Activated naive CD4-positive, alpha-beta T cell treated with anti-CD3 and anti-CD28 coated beads, Interleukin-2, amount 50 U/mL, for 24 hours (primary cell): Measurements from ENCODE around the gene ISLR.

Source experiments
- H3K27ac Mint-ChIP-seq: one replicate; pipeline ENCODE4 v1.8.0; 2021; ENCODE audit warnings: mild to moderate bottlenecking, mixed read lengths
- H3K27me3 Mint-ChIP-seq: one replicate; pipeline ENCODE4 v1.8.0; 2021; ENCODE audit warnings: mixed read lengths
- H3K36me3 Mint-ChIP-seq: one replicate; pipeline ENCODE4 v1.8.0; 2021; ENCODE audit warnings: mixed read lengths
- H3K4me1 Mint-ChIP-seq: one replicate; pipeline ENCODE4 v1.8.0; 2021; ENCODE audit warnings: mixed read lengths
- H3K4me3 Mint-ChIP-seq: one replicate; pipeline ENCODE4 v1.8.0; 2021; ENCODE audit warnings: mild to moderate bottlenecking, mixed read lengths
- H3K9me3 Mint-ChIP-seq: one replicate; pipeline ENCODE4 v1.8.0; 2021; ENCODE audit warnings: mixed read lengths

The ISLR gene

DNA sequence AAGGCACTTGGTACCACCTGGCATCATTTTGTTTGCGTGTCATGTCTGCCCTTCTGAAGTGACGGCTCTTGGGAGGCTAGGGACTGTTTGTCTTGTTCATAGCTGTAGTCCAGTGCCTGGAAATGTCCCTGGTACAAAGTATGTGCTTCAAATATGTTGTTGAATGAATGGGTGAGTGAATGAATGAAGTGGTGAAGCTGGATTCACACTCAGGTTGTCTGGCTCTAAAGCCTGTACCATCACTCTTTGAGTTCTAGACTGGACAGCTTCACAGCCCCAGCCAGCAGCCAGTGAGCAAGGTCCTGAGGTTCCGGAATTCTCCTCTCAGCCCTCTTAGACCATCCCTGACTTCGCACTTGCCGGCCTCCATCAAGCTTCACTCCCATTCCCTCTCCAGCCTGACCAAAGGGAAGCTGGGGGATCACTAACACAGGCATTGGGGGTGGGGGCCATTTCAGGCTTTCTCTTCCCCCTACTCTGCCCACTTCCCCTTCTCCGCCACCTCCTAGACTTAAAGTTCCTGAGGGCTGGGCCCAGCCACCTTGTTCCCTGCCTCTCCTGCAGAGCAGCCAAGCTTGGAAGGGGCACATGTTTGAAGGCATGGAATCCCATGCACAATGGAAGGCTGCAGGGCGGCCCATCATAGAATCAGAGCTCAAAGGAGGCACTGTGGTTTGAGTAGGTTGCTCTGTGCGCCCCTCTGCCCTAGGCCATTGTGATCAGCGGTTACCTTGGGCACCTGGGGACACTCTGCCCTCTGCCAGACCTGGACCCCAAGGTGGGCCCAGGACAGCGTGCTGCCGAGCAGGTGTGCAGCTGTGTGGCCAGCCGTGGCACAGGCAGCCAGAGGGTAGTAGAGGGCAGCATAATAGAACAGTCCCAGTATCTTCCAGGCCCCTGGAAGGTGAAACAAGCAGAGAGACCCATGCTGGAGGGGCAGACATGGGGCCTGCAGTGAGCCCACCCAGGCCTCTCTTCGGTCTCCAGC, 21.4 kb downstream of the ISLR start:
- no peak overlapping the region for H3K27ac Mint-ChIP-seq
- H3K27me3 Mint-ChIP-seq: no peaks in the 10 kb centered on the region
- H3K4me1 Mint-ChIP-seq: no peaks in the 10 kb centered on the region
- no peaks in the 10 kb centered on the region for H3K9me3 Mint-ChIP-seq
- H3K4me3 Mint-ChIP-seq: no peak overlapping the region
- no peaks in the 10 kb centered on the region for H3K36me3 Mint-ChIP-seq

- Mint-ChIP-seq H3K27me3 (no peaks in the 10 kb centered on the region), H3K4me1 (no peaks in the 10 kb centered on the region)
Observed at GRCh38 chr15:74196175-74196574, 22.7 kb downstream of the ISLR start.

DNA sequence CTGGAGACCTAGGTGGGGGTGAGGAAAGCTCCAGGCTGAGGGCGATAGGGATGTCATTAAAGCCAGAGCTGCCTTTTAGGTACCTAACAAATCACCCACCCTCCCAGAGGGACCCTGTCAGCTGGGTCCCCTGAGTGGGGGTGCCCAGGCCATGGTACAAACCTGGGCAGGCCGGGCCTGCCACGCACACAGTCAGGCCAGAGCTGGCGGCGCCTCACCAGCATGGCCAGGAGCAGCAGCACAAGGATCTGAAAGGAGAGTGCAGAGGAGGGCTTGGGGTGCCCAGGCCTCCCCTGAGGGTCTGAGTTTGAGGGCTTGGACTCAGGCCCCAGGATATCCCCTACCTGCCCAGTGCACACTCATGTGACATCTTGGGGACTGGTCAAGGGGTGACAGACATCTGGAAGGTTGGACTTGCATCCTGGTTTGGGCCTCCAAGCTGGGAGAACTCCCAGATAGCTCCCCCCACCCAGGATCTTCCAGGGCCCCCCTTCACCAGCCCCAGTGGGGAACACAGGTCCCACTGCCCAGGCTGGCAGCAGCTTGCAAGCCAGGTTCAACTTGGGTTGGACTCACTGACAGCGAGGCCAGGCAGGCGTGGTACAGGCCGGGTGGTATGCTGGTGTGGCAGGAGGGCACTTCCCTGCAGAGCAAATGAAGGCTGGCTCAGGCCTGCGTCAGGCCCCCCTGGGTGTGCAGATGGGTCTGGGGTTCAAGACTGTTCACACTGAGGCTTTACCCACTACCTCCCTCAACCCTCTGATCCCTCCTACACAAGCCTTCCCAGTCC, 23.9 kb downstream of the ISLR start:
- no peaks in the 10 kb centered on the region for H3K9me3 Mint-ChIP-seq
- H3K27me3 Mint-ChIP-seq: peaks cover 3% of the 10 kb centered on the region
- H3K4me1 Mint-ChIP-seq: no peaks in the 10 kb centered on the region
- no peak overlapping the region for H3K27ac Mint-ChIP-seq
- H3K4me3 Mint-ChIP-seq: no peak overlapping the region
- no peaks in the 10 kb centered on the region for H3K36me3 Mint-ChIP-seq

More at GRCh38 chr15:74196175-74196574, 22.7 kb downstream of the ISLR start:
- Mint-ChIP-seq H3K9me3 (no peaks in the 10 kb centered on the region), H3K4me3 (no peak overlapping the region), H3K27ac (no peak overlapping the region), H3K36me3 (no peaks in the 10 kb centered on the region)

DNA sequence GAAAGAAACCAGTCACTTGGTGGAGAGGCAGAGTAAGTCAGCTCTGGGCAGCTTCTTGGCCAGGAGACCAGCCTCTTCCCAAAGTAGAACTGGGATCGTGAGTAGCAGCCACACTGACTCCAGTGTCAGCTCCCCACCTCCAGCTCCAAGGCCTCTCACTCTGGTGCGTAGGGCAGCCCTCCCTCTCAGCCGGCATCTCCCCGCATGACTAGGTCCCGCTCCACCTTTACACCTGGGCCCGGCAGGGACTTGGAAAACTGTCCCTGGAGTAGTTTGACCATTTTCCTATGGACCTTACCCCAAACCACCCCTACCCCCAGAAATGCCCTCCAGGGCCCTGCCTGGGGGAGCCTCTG, 25.8 kb downstream of the ISLR start:
- Mint-ChIP-seq H3K9me3 (no peaks in the 10 kb centered on the region), H3K27me3 (peaks cover 3% of the 10 kb centered on the region), H3K4me3 (no peak overlapping the region), H3K27ac (no peak overlapping the region), H3K4me1 (no peaks in the 10 kb centered on the region), H3K36me3 (no peaks in the 10 kb centered on the region)

- H3K4me3 Mint-ChIP-seq: no peak overlapping the region
- no peaks in the 10 kb centered on the region for H3K9me3 Mint-ChIP-seq
- H3K27me3 Mint-ChIP-seq: peaks cover 3% of the 10 kb centered on the region
- no peaks in the 10 kb centered on the region for H3K4me1 Mint-ChIP-seq
- no peak overlapping the region for H3K27ac Mint-ChIP-seq
- no peaks in the 10 kb centered on the region for H3K36me3 Mint-ChIP-seq
Observed at GRCh38 chr15:74200412-74200815, 26.9 kb downstream of the ISLR start.

DNA sequence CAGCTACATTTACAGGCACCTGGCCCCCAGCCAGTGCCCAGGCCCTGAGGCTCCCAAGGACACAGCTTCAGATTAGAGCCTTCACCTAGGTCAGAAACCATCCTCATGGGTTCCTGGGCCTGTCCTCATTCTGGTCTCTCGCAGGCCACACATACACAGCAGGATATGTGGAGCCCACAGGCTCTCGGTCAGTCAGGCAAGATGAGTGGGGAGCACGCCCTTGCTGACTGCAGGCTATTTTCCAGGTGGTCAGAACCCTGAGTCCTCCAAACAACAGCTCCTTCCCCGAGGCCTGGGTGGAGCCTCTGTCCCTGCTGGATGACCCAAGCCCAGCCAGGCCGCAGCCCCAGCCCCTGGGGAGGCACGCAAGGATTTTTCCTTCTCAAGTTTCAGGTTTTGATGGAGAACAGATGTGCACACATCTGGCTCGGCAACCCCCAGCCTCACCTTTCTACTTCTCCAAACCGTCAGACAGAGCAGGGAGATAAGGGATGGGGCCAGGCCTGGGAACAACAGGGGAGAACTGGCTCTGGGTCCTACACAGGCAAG, 27.4 kb downstream of the ISLR start:
- H3K4me3 Mint-ChIP-seq: no peak overlapping the region
- H3K27ac Mint-ChIP-seq: no peak overlapping the region
- H3K9me3 Mint-ChIP-seq: no peaks in the 10 kb centered on the region
- H3K36me3 Mint-ChIP-seq: no peaks in the 10 kb centered on the region
- H3K4me1 Mint-ChIP-seq: no peaks in the 10 kb centered on the region
- peaks cover 3% of the 10 kb centered on the region for H3K27me3 Mint-ChIP-seq

DNA sequence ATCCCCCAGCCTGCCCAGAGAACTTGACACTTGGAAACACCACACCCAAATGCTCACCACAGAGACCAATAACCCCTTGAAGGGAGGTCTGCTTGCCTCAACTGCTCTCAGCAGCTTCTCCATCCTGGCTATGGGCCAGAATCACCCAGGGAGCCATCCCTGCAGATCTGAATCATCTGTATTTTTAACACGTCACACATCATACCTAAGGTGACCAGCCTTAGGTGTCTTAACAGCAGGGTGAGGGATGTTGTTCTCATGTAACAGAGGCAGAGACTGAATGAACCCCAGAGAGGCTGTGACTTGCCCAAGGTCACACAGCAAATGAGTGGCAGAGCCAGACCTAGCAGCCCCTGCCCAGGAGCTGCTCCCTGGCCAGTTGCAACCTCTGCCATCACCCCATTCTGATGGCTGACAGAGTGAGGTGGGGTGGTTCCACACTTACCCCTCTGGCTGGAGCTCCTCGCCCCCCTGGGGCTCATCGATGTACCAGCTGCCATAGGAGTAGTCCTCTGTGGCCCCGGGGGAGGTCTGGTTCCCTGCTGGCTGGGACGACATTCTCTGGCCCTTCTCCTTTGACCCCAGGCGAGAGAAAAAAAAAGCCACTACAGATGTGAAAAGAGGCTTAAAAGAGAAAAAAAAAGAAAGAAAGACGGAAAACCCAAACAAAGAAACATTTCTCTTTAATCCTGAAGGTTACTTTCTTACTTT, 28.4 kb downstream of the ISLR start:
- peak overlapping the region; percentile 55 for H3K27ac Mint-ChIP-seq
- H3K27me3 Mint-ChIP-seq: peaks cover 3% of the 10 kb centered on the region
- H3K4me1 Mint-ChIP-seq: no peaks in the 10 kb centered on the region
- H3K4me3 Mint-ChIP-seq: no peak overlapping the region
- no peaks in the 10 kb centered on the region for H3K9me3 Mint-ChIP-seq
- no peaks in the 10 kb centered on the region for H3K36me3 Mint-ChIP-seq

- Mint-ChIP-seq H3K4me3 (no peak within 1 kb of the TSS), H3K4me1 (no peaks in the 10 kb centered on the region), H3K36me3 (no peaks in the 10 kb centered on the region), H3K27me3 (peaks cover 3% of the 10 kb centered on the region), H3K27ac (peak within 1 kb of the TSS; percentile 55), H3K9me3 (no peaks in the 10 kb centered on the region)
Observed at GRCh38 chr15:74202452-74203401, 29.2 kb downstream of the ISLR start, which contains the start of gene STRA6. Gene STRA6 (minus strand): TSS chr15:74202787. CDS start chr15:74202267, 520 bp downstream.

- Mint-ChIP-seq H3K27ac (no peak overlapping the region), H3K36me3 (no peaks in the 10 kb centered on the region), H3K9me3 (no peaks in the 10 kb centered on the region), H3K4me1 (no peaks in the 10 kb centered on the region), H3K4me3 (no peak overlapping the region), H3K27me3 (peaks cover 3% of the 10 kb centered on the region)
Observed at GRCh38 chr15:74203914-74204431, 30.5 kb downstream of the ISLR start.

- Mint-ChIP-seq H3K4me1 (no peaks in the 10 kb centered on the region), H3K36me3 (no peaks in the 10 kb centered on the region), H3K4me3 (no peak overlapping the region), H3K27me3 (peaks cover 3% of the 10 kb centered on the region), H3K9me3 (no peaks in the 10 kb centered on the region), H3K27ac (no peak overlapping the region)
Observed at GRCh38 chr15:74205582-74205947, 32.1 kb downstream of the ISLR start.

DNA sequence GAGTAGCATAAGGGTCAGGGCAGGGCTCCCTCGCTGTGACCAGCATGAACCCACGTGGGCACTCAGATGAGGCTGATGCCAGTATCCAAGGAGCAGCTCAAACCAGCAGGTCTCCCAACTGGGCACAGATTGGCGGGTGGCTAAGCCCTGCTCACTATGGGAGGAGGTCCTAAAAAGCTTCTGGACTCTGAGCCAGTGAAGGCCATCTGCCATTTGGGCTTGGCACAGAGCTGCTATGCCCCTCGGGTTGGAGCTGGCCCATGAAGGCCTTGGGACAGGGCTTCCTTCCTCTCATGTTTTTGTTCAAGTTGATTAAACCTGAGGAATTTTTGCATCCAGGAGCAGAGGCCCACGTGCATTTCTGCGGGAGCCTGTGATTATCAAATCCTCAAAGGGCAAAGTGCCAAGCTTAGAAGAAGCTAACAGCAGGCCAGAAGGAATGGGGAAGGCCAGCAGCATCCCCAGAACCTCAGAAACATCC, 33.3 kb downstream of the ISLR start:
- H3K4me3 Mint-ChIP-seq: no peak overlapping the region
- H3K4me1 Mint-ChIP-seq: no peaks in the 10 kb centered on the region
- H3K9me3 Mint-ChIP-seq: no peaks in the 10 kb centered on the region
- no peak overlapping the region for H3K27ac Mint-ChIP-seq
- no peaks in the 10 kb centered on the region for H3K27me3 Mint-ChIP-seq
- no peaks in the 10 kb centered on the region for H3K36me3 Mint-ChIP-seq

GRCh38 chr15:74207652-74208440, 34.3 kb downstream of the ISLR start:
- Mint-ChIP-seq H3K36me3 (no peaks in the 10 kb centered on the region), H3K9me3 (no peaks in the 10 kb centered on the region), H3K4me3 (no peak overlapping the region), H3K27me3 (no peaks in the 10 kb centered on the region), H3K27ac (no peak overlapping the region), H3K4me1 (no peaks in the 10 kb centered on the region)

- H3K36me3 Mint-ChIP-seq: no peaks in the 10 kb centered on the region
- no peaks in the 10 kb centered on the region for H3K27me3 Mint-ChIP-seq
- no peak overlapping the region for H3K27ac Mint-ChIP-seq
- no peaks in the 10 kb centered on the region for H3K9me3 Mint-ChIP-seq
- no peaks in the 10 kb centered on the region for H3K4me1 Mint-ChIP-seq
- H3K4me3 Mint-ChIP-seq: no peak overlapping the region
Observed at GRCh38 chr15:74208496-74208895, 35.0 kb downstream of the ISLR start.
